Ishikawa (cell line): Measurements from ENCODE around the gene NR3C2.

Experiments used
- CEBPB ChIP-seq: IDR thresholded peaks from 2 replicates; pipeline ENCODE4 v1.6.1; 2012
- CREB1 ChIP-seq: IDR thresholded peaks from 2 replicates; pipeline ENCODE4 v1.6.1; 2012; ENCODE audit warnings: low read depth
- EGR1 ChIP-seq: IDR thresholded peaks from 2 replicates; pipeline ENCODE4 v1.6.1; 2012
- EP300 ChIP-seq: IDR thresholded peaks from 2 replicates; pipeline ENCODE4 v1.6.1; 2012; ENCODE audit warnings: borderline replicate concordance
- FOXM1 ChIP-seq: IDR thresholded peaks from 2 replicates; pipeline ENCODE4 v1.6.1; 2012; ENCODE audit warnings: low read depth, borderline replicate concordance
- MAX ChIP-seq: IDR thresholded peaks from 2 replicates; pipeline ENCODE4 v1.6.1; 2012
- NFIC ChIP-seq: IDR thresholded peaks from 2 replicates; pipeline ENCODE4 v1.6.1; 2012
- RAD21 ChIP-seq: IDR thresholded peaks from 2 replicates; pipeline ENCODE4 v1.6.1; 2012; ENCODE audit warnings: low read depth
- REST ChIP-seq: IDR thresholded peaks from 2 replicates; pipeline ENCODE4 v1.6.1; 2012; ENCODE audit warnings: low read depth, mild to moderate bottlenecking
- TAF1 ChIP-seq: IDR thresholded peaks from 2 replicates; pipeline ENCODE4 v1.6.1; 2012; ENCODE audit warnings: low read depth, mild to moderate bottlenecking
- TCF12 ChIP-seq: IDR thresholded peaks from 2 replicates; pipeline ENCODE4 v1.6.1; 2012; ENCODE audit warnings: low read depth
- TEAD4 ChIP-seq: IDR thresholded peaks from 2 replicates; pipeline ENCODE4 v1.6.1; 2012
- USF1 ChIP-seq: IDR thresholded peaks from 2 replicates; pipeline ENCODE4 v1.6.1; 2012
- YY1 ChIP-seq: IDR thresholded peaks from 2 replicates; pipeline ENCODE4 v1.6.1; 2012; ENCODE audit warnings: low read depth
- ZBTB7A ChIP-seq: IDR thresholded peaks from 2 replicates; pipeline ENCODE4 v1.6.1; 2012; ENCODE audit warnings: low read depth

The NR3C2 gene

GRCh38 chr4:148054275-148054674, 387.9 kb downstream of the NR3C2 start:
- TF ChIP-seq TCF12 (peak; percentile 37; the same call in 1 of the 2 replicates), RAD21 (no peak), CEBPB (peak; percentile 55)

GRCh38 chr4:148053298-148054003, 388.8 kb downstream of the NR3C2 start:
- no peak for TF ChIP-seq CREB1
- no peak for TF ChIP-seq TCF12
- TF ChIP-seq ZBTB7A = no peak

GRCh38 chr4:148052448-148052847, 389.8 kb downstream of the NR3C2 start:
- TF ChIP-seq EP300 (no peak), CREB1 (no peak), EGR1 (no peak), TAF1 (no peak), NFIC (no peak), REST (no peak), CEBPB (no peak), TCF12 (no peak), USF1 (no peak), ZBTB7A (no peak), TEAD4 (no peak), RAD21 (no peak), FOXM1 (no peak), MAX (no peak), YY1 (no peak)

GRCh38 chr4:148051403-148051802, 390.8 kb downstream of the NR3C2 start:
- TF ChIP-seq NFIC (no peak), FOXM1 (no peak), TCF12 (no peak), USF1 (no peak), TEAD4 (no peak), TAF1 (no peak), EGR1 (no peak), CREB1 (no peak), YY1 (no peak), REST (no peak), CEBPB (no peak), ZBTB7A (no peak), EP300 (no peak), RAD21 (no peak)

GRCh38 chr4:148048598-148048997, 393.6 kb downstream of the NR3C2 start:
- TF ChIP-seq TAF1 (no peak), EP300 (no peak), CREB1 (no peak), TCF12 (no peak), EGR1 (no peak), CEBPB (no peak), NFIC (no peak), REST (no peak), MAX (no peak), RAD21 (no peak), USF1 (no peak), FOXM1 (no peak), ZBTB7A (no peak), TEAD4 (no peak), YY1 (no peak)
